Gastroesophageal sphincter (tissue), 3 donors: Measurements from ENCODE around the gene NEU1.

Experiments
- POLR2A ChIP-seq, 2 donors: fragments of 450-650 bp; IDR thresholded peaks; one replicate each; pipeline ENCODE4 v1.6.1; 2017; ENCODE audit warnings: antibody characterized with exemption in 2 of 2, mild to moderate bottlenecking in 2 of 2, moderate library complexity in 1 of 2
- POLR2AphosphoS5 ChIP-seq: sonication (generic); formaldehyde crosslinking; IDR thresholded peaks from one replicate; pipeline ENCODE4 v1.6.1; 2017; ENCODE audit warnings: antibody characterized with exemption
- TF ChIP-seq, protein P1 (sequence below), 4 experiments: fragments of 200-600 bp in 2 of 4; fragments of 450-650 bp in 2 of 4; sonication (generic) in 1 of 4; IDR thresholded peaks; one replicate each; pipeline ENCODE4 v1.5.1; 2017 to 2019; ENCODE audit warnings: antibody characterized with exemption in 4 of 4, mild to moderate bottlenecking in 2 of 4, moderate library complexity in 2 of 4

DNA sequence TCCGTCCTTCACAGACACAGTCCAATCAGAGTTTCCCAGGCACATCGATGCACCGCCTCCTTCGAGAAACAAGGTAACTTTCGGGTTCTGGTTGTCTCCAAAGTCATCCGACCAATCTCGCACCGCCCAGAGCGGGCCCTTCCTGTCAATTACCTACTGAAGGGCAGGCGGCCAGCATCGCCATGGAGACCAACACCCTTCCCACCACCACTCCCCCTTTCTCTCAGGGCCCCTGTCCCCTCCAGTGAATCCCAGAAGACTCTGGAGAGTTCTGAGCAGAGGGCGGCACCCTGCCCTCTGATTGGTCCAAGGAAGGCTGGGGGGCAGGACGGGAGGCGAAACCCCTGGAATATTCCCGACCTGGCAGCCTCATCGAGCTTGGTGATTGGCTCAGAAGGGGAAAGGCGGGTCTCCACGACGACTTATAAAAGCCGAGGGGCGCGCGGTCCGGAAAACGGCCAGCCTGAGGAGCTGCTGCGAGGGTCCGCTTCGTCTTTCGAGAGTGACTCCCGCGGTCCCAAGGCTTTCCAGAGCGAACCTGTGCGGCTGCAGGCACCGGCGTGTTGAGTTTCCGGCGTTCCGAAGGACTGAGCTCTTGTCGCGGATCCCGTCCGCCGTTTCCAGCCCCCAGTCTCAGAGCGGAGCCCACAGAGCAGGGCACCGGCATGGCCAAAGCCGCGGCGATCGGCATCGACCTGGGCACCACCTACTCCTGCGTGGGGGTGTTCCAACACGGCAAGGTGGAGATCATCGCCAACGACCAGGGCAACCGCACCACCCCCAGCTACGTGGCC lies 35.1 kb downstream of the NEU1 start, which contains the start of gene HSPA1B:
- TF ChIP-seq, protein P1, sequence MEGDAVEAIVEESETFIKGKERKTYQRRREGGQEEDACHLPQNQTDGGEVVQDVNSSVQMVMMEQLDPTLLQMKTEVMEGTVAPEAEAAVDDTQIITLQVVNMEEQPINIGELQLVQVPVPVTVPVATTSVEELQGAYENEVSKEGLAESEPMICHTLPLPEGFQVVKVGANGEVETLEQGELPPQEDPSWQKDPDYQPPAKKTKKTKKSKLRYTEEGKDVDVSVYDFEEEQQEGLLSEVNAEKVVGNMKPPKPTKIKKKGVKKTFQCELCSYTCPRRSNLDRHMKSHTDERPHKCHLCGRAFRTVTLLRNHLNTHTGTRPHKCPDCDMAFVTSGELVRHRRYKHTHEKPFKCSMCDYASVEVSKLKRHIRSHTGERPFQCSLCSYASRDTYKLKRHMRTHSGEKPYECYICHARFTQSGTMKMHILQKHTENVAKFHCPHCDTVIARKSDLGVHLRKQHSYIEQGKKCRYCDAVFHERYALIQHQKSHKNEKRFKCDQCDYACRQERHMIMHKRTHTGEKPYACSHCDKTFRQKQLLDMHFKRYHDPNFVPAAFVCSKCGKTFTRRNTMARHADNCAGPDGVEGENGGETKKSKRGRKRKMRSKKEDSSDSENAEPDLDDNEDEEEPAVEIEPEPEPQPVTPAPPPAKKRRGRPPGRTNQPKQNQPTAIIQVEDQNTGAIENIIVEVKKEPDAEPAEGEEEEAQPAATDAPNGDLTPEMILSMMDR (IDR thresholded peaks at IDR 0.05), result peak in 1 of 4 experiments; percentile 8
- peak; percentile 100 for TF ChIP-seq POLR2AphosphoS5
- peak; percentile 100 for TF ChIP-seq POLR2A (IDR thresholded peaks at IDR 0.05)
